Pons (tissue), 1 donor: Measurements from ENCODE around the gene CENPF.
"Not testable (repeated sequence)": the region's sequence is repeated elsewhere in the genome, so short reads cannot be mapped to it uniquely, and the experiment has no call there.

ENCODE experiments used
- DNase-seq: peaks from one replicate; pipeline ENCODE4 v3.0.0-alpha.2; 2016; ENCODE audit warnings: low spot score

Gene CENPF, protein sequence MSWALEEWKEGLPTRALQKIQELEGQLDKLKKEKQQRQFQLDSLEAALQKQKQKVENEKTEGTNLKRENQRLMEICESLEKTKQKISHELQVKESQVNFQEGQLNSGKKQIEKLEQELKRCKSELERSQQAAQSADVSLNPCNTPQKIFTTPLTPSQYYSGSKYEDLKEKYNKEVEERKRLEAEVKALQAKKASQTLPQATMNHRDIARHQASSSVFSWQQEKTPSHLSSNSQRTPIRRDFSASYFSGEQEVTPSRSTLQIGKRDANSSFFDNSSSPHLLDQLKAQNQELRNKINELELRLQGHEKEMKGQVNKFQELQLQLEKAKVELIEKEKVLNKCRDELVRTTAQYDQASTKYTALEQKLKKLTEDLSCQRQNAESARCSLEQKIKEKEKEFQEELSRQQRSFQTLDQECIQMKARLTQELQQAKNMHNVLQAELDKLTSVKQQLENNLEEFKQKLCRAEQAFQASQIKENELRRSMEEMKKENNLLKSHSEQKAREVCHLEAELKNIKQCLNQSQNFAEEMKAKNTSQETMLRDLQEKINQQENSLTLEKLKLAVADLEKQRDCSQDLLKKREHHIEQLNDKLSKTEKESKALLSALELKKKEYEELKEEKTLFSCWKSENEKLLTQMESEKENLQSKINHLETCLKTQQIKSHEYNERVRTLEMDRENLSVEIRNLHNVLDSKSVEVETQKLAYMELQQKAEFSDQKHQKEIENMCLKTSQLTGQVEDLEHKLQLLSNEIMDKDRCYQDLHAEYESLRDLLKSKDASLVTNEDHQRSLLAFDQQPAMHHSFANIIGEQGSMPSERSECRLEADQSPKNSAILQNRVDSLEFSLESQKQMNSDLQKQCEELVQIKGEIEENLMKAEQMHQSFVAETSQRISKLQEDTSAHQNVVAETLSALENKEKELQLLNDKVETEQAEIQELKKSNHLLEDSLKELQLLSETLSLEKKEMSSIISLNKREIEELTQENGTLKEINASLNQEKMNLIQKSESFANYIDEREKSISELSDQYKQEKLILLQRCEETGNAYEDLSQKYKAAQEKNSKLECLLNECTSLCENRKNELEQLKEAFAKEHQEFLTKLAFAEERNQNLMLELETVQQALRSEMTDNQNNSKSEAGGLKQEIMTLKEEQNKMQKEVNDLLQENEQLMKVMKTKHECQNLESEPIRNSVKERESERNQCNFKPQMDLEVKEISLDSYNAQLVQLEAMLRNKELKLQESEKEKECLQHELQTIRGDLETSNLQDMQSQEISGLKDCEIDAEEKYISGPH (N-terminal part only)

GRCh38 chr1:214602764-214603657, at the start of gene CENPF:
Gene CENPF (plus strand): TSS chr1:214603195. CDS start chr1:214613755, 10,560 bp downstream.
- DNase-seq: peak; percentile 97

DNA sequence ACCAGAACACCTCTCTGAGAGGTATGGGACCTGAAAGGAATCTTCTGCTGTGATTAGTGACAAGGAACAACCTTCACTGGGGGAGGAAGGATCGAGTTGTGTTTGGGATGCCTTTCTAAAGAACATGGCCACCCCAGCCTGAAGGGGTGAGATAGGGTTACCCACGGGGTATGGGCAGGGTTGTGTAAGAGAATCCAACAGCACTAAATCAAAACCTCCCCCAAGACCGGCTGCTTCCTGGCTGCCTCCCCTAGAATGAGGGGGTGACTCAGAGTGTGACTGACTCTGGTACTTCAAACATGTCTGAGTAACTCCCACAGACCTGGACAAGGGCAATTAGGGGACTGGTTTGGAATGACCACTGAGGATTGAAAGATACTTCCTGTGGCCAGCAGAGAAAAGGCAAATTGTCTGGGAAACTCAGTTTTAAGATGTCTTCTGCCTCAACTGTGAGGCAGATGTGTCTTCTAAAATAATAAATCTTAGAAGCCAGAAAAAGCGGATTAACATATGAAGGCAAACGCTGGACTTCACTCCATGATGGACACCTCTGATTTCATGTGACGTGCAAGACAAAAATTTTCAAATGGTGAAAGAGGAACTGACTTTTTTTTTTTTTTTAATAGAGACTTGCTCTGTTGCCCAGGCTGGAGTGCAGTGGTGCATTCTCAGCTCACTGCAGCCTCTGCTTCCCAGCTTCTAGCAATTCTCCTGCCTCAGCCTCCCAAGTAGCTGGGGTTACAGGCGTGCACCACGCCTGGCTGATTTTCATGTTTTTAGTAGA, 44.9 kb upstream of the CENPF start:
- no peak for DNase-seq

DNA sequence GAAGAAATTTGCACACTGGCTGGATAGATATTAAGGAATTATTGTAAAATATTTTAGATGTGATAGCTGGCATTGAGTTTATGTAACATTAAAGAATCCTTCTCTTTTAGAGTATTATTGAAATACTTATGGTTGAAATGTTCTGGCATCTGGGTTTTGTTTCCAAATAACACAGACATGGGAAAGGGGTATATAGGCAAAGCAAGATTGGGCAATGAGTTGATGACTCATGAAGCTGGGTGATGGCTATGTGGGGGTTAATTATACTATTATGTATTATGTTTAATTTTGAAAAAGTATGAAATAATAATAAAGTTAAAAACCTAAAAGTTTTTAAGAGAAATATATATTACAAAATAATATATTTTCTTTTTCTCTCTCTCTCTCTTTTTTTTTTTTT, 39.1 kb upstream of the CENPF start:
- no peak for DNase-seq

GRCh38 chr1:214565310-214565709, 37.7 kb upstream of the CENPF start:
- DNase-seq: no peak

- DNase-seq: no peak
Observed at GRCh38 chr1:214566158-214567104, 36.6 kb upstream of the CENPF start.

DNA sequence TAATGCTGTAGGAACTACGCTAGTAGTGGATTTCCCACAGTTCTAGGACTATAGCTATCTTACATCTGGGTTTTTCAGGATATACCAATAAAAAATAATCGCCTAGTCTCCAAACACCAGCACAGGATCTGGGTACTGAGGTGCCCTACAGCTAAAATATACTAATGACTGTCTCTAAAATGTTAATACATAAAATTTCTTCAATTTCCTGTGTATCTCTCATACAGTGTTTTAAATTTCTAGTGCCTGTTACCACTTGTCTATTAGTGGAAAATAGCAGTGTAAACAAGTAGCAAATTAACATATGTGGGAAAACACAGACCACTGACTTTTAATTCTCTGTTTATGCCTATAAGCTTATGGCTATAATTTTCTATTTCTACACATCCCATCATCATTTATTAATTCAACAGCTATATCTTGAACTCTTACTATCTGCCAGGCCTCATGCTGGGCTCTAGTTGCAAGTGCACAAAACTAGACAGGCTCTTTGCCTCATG, 35.5 kb upstream of the CENPF start:
- DNase-seq: no peak

DNA sequence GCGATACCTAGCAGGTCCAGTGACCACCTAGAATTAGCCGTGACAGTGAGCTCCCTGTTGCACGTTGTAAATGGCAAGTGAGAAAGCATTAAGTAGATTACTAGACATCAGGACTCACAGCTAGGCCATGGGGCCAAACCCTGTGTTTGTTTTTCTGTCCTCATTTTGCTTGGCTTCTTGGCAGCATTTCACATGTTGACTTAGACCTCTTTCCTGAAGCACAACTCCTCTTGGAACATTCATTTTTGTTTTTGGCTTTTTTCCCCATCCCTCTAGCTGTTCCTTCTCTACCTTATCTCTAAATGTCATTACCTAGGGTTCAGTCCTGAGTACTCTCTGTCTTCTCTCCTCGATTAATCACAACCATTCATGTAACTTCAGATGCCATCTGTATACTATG, 34.7 kb upstream of the CENPF start:
- no peak for DNase-seq

DNA sequence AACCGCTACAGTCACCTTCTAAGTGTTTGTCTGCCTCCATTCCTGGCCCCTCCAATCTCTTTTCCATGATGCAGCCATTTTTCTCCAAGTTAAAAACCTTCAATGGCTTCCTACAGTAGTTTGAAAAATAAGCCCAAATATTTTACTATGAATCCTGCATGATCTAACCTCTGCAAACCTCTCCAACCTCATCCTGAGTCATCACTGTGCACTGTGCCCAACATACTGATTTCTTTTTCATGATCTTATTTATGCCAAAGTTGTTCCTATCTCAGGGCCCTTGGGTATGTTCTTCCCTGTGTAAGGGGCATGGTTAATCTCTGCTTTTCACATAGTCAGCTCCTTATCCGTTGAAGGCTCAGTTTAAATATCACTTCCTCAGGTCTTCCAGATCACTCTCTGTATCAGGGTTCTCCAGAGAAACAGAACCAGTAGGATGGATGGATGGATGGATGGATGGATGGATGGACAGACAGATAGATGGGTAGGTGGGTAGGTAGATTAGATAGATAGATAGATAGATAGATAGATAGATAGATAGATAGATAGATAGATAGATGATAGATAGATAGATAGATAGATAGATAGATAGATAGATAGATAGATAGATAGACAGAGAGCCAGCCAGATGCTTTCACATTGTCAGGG, 33.5 kb upstream of the CENPF start:
- no peak for DNase-seq

DNA sequence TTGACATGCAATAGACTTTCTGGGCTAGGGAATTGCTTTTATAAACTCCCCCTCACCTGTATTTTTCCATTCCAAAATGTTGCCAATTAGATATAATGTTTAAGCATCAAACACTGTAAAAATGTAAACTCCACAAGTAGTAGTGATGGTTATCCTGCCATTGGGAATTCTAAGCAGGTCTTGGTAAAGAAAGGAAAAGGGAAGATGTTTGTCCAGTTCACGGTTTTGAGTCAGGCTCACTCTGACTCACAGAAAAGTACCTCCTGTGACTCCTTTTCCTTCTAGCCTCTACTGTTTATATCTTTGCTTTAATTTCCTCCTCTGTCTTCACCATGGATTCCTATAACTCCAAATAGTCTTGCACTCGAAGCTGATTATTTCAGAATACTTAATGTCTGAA, 32.6 kb upstream of the CENPF start:
- no peak for DNase-seq

DNA sequence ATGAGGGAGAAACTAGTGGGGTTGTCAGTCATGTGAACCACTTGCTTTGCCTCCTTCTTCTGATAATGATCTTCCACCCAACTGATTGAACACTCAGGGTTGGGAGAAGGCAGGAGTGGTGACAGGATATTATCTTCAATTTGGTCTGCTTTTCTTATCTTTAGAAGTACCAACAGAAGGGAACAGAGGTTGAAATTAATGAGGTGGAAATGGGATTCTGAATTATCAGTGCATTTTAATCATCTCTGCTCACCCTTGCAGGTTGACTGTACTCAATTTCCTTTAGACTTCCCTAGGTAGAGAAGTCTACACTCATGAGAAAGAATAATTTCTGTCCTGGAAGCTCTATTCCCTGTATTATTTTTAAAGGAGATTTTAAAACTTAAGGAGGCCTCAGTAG, 31.7 kb upstream of the CENPF start:
- DNase-seq: no peak

DNA sequence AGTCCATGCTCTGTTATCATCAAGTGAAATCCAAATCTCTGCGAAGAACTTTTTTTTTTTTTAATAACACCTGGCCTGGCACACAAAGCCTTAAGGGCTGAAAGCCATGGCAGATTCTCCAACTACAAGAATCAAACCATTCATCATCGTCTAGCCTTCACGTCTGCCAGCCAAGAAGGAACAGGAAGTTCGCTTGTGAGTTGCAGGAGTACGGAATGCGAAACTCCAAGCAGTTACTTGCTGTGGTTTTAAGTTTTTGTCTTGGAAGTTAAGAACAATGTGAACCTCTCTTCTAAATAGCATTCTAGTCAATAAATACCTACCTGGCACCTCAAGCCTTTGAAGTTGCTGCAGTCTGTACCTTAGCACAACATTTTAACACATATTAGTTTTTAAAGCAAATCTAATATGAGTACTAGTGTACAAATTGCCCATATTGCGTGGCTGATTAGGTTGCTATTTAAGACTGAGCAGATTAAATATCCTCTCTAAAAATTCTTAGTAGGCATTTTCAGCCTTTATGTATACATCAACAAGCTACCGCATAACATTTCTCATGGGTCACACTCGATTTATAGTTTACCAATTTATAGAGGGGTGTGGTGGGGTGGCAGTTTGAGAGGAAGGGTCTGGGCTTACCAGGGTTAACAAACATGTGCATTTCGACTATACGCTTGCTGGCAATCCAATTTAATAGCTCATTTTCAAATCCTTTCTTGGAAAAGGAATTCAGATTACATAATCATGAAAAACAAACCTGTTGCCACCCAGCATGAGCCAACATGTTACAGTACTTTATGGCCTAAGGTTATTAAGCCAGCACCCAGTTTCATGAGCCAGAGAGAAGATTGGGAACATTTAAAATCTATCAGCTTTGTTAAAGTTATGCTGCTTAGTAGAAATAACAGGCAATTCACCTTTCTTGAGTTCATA, 29.3 kb upstream of the CENPF start:
- DNase-seq: no peak

DNA sequence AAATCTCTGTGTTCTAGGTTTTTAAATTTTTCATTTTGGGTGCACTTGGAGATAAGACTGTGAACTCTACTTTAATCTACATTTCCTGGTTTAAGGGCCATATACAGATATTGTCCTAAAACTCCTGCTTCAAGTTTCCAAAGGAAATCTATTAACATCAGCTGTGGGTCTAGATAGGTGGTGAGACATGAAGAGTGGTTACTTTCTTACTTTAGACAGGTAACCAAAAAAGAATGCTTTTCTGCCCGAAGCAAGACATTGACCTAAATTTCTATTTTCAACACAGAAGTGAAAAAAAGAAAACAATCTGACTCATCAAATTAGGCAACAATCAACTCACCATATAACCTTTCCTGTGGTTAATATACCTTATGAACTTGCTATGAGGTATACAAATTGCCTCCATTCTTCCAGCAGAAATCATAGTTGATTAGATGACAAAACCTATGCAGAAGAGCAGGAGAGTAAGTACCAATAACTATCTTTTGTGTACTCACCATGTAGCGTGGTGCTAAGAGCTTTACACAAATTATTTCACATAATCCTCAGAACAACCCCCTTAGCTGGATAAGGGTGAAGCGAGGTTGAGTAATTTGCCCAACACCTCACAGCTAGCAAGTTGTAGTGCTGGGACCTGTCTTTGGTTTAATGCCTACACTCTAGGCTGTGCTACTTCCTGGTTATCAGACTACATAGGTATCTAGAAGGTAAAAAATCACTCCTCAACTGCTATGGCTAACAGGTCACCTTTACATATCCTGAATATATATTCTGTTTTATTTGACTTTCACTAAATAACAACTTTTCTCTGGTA, 28.2 kb upstream of the CENPF start:
- no peak for DNase-seq

DNA sequence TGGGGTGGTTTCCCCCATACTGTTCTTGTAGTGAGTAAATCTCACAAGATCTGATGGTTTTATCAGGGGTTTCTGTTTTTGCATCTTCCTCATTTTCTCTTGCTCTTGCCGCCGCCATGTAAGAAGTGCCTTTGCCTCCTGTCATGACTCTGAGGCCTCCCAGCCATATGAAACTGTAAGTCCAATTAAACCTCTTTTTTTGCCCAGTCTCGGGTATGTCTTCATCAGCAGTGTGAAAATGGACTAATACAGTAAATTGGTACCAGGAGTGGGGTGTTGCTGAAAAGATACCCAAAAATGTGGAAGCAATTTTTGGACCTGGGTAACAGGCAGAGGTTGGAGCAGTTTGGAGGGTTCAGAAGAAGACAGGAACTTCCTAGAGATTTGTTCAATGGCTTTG, 26.9 kb upstream of the CENPF start:
- DNase-seq: not testable (repeated sequence)

GRCh38 chr1:214579183-214579582, 23.8 kb upstream of the CENPF start:
- DNase-seq: no peak

- DNase-seq: no peak
Observed at GRCh38 chr1:214581785-214582184, 21.2 kb upstream of the CENPF start.

- no peak for DNase-seq
Observed at GRCh38 chr1:214582289-214582891, 20.6 kb upstream of the CENPF start.
